HCT116 (cell line): ENCODE measurements around the gene NAALADL2.

Experiments used
- ELF1 ChIP-seq: IDR thresholded peaks from 2 replicates; pipeline ENCODE4 v1.6.1; 2012; ENCODE audit warnings: low read depth, borderline replicate concordance
- EZH2 ChIP-seq: fragments of 200-600 bp; sonication (generic); IDR thresholded peaks from 2 replicates; pipeline ENCODE4 v1.6.1; 2017; ENCODE audit warnings: antibody characterized with exemption, mixed run types
- EZH2phosphoT487 ChIP-seq: fragments of 200-600 bp; IDR thresholded peaks from 2 replicates; pipeline ENCODE4 v1.6.1; 2018; ENCODE audit warnings: antibody characterized with exemption, borderline replicate concordance
- POLR2A ChIP-seq: IDR thresholded peaks from 2 replicates; pipeline ENCODE4 v1.7.0; 2011; ENCODE audit warnings: borderline replicate concordance; ENCODE audit not compliant: insufficient read depth, insufficient read length; ENCODE audit errors: extremely low read depth
- RAD21 ChIP-seq: IDR thresholded peaks from 2 replicates; pipeline ENCODE4 v1.6.1; 2012; ENCODE audit warnings: low read depth, mild to moderate bottlenecking
- REST ChIP-seq: IDR thresholded peaks from 2 replicates; pipeline ENCODE4 v1.6.1; 2012; ENCODE audit warnings: low read depth
- SIN3A ChIP-seq: IDR thresholded peaks from 2 replicates; pipeline ENCODE4 v1.6.1; 2012; ENCODE audit warnings: low read depth
- SRF ChIP-seq: IDR thresholded peaks from 2 replicates; pipeline ENCODE4 v1.6.1; 2012; ENCODE audit warnings: low read depth
- TCF7L2 ChIP-seq: IDR thresholded peaks from 2 replicates; pipeline ENCODE4 v1.7.0; 2011; ENCODE audit warnings: borderline replicate concordance, inconsistent platforms; ENCODE audit not compliant: insufficient read depth, insufficient read length; ENCODE audit errors: extremely low read depth
- ZFX ChIP-seq: fragments of 450-650 bp; IDR thresholded peaks from 2 replicates; pipeline ENCODE4 v1.6.1; 2017
- ZNF274 ChIP-seq: fragments of 200-500 bp; sonication (Bioruptor generic); IDR thresholded peaks from 2 replicates; pipeline ENCODE4 v1.6.1; 2014; ENCODE audit warnings: mild to moderate bottlenecking, low read depth, low read length, inconsistent platforms
- TF ChIP-seq, protein P1 (sequence below), 3 experiments: fragments of 200-600 bp in 1 of 3; sonication (generic) in 1 of 3; IDR thresholded peaks in 2 of 3; conservative IDR thresholded peaks in 1 of 3; 2 replicates each; pipeline ENCODE4 v1.5.1; 2012 to 2017; ENCODE audit warnings: low read depth in 2 of 3, low read length in 2 of 3, antibody characterized with exemption in 1 of 3, borderline replicate concordance in 1 of 3, control low read depth in 1 of 3, mild to moderate bottlenecking in 1 of 3, mixed read lengths in 1 of 3, mixed run types in 1 of 3, moderate library complexity in 1 of 3; ENCODE audit not compliant: insufficient read depth in 1 of 3
- TF ChIP-seq, protein P2 (sequence below): IDR thresholded peaks from 2 replicates; pipeline ENCODE4 v1.6.1; 2012

DNA sequence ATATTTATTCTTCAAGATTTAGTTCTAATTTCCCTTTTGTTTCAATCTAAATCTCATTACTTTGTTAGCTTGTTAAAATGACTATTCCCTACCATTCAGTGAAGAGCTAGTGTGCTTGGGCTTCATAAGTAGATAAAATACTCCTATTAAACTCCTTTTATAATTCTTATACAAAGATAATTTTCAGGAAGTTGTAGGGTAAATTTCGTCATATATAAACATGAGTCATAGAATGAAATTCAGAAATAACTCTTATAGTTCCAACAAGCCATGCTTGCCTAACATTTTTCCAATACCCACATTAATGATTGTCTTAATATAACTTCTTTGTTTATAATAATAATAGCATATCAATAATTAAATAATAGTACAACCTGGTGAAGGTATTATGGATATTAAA lies 407.3 kb downstream of the NAALADL2 start:
- no peak for TF ChIP-seq SRF
- TF ChIP-seq ZFX: no peak
- TF ChIP-seq, protein P1, sequence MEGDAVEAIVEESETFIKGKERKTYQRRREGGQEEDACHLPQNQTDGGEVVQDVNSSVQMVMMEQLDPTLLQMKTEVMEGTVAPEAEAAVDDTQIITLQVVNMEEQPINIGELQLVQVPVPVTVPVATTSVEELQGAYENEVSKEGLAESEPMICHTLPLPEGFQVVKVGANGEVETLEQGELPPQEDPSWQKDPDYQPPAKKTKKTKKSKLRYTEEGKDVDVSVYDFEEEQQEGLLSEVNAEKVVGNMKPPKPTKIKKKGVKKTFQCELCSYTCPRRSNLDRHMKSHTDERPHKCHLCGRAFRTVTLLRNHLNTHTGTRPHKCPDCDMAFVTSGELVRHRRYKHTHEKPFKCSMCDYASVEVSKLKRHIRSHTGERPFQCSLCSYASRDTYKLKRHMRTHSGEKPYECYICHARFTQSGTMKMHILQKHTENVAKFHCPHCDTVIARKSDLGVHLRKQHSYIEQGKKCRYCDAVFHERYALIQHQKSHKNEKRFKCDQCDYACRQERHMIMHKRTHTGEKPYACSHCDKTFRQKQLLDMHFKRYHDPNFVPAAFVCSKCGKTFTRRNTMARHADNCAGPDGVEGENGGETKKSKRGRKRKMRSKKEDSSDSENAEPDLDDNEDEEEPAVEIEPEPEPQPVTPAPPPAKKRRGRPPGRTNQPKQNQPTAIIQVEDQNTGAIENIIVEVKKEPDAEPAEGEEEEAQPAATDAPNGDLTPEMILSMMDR (IDR thresholded peaks at IDR 0.05 in 2 of 3, conservative IDR thresholded peaks at IDR 0.05 in 1 of 3; ENCODE audit: borderline replicate concordance in 1 of 3, insufficient read depth in 1 of 3, low read depth in 2 of 3, low read length in 2 of 3): no peak
- no peak for TF ChIP-seq EZH2phosphoT487
- TF ChIP-seq SIN3A: no peak
- no peak for TF ChIP-seq TCF7L2
- no peak for TF ChIP-seq REST
- TF ChIP-seq ZNF274: no peak
- no peak for TF ChIP-seq EZH2
- TF ChIP-seq POLR2A: no peak
- TF ChIP-seq ELF1: no peak
- no peak for TF ChIP-seq RAD21
- TF ChIP-seq, protein P2, sequence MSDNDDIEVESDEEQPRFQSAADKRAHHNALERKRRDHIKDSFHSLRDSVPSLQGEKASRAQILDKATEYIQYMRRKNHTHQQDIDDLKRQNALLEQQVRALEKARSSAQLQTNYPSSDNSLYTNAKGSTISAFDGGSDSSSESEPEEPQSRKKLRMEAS: no peak
